ENCODE data around the gene ELFN1.

ELFN1 gene

DNA sequence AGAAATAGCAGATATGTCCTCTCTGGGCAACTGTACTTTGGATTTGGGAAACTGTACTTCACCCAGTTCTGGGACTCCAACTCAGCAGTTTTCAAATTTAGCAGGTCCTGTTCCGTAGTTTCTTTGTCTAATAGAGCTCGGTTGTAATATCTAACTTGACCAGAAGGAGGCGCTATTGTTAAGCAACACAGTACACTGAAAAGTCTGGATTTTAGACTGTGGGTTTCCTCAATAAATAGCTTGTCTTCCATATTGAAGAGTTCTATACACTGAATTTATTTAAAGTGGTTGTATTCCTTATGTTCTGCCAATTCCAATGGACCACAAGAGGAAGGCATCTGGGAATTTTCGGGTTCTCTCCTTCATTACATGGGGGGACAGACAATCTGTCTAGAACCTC lies 39.8 kb downstream of the ELFN1 start:
- TF ChIP-seq CTCF (IDR thresholded peaks at IDR 0.05; ENCODE audit: low read depth, low read length), result peak; percentile 9; the same call in 1 of the 2 replicates
- DNase-seq (ENCODE audit: extremely low read depth, low read depth), result no peak

DNA sequence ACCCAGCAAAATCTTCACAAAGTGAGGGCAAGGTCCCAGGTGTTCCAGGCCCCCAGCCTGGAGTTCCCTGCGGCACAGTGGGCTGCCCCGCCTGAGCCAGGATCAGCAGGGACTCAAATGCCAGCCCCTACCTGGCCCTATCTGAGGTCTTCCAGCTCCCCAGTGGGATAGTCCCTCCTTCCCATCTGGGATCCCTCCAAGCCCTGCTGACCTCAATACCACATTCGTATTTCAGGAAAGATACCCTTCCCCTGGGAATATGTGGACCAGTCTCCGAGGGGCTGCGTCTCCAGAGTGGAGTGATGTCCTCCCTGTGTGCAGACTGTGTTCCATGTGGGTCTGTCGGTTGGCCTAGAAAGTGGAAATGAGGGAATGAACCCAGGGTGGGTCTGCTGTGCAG lies 40.9 kb downstream of the ELFN1 start:
- no peak for DNase-seq (ENCODE audit: extremely low read depth, low read depth)
- TF ChIP-seq CTCF (IDR thresholded peaks at IDR 0.05; ENCODE audit: low read depth, low read length), result no peak

GRCh38 chr7:1712907-1713501 lies 42.9 kb downstream of the ELFN1 start:
- TF ChIP-seq CTCF (IDR thresholded peaks at IDR 0.05; ENCODE audit: low read depth, low read length), result no peak
- no peak for DNase-seq (ENCODE audit: extremely low read depth, low read depth)

DNA sequence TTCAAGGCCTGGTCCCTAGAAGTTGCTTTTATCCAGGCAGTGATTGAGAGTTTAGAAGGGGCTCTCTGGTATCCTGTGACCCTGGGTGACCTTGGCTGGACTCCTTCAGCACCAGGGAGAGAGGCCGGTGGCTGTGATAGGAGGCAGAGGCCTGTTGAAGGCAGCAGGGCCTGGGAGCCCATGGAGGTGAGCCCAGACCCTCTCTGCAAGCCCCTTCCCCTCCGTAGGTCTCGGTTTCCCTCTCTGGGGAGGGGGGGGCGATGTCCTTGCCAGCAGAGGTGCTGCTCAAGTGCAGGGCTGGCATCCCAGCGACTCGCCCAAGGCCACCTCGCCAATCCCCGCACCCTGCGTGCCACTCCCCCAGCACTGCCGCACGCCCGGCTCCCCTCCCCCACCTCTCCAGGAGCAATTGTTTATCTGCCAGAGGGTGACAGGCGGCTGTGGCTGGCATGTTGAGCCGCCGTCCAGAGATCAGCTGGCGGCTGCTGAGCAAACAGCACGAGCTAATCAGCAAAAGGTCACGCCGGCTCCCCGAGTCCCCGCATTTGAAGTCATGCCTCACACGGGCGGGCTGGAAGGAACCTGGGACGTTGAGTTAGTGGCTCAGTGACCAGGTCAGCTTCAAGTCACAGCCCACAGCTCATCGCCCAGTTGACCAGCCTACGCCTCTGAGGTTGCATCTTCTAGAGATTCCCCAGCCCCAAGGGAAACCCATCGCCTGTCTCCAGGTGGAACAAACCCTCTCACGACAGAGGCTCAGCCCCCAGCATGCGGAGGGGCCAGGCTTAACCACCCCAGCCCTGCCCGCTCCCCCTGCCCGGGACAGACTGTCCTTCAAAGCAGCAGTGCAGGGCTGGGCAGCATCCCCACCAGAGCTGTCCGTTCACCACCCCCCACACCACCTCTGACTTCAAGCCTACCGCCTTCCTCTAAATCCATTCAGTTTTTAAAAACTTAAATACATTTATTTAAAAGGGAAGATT lies 43.7 kb downstream of the ELFN1 start:
- no peak for TF ChIP-seq CTCF (IDR thresholded peaks at IDR 0.05; ENCODE audit: low read depth, low read length)
- no peak for DNase-seq (ENCODE audit: extremely low read depth, low read depth)

GRCh38 chr7:1714583-1715330 lies 44.7 kb downstream of the ELFN1 start:
- no peak for DNase-seq (ENCODE audit: extremely low read depth, low read depth)
- no peak for TF ChIP-seq CTCF (IDR thresholded peaks at IDR 0.05; ENCODE audit: low read depth, low read length)

DNA sequence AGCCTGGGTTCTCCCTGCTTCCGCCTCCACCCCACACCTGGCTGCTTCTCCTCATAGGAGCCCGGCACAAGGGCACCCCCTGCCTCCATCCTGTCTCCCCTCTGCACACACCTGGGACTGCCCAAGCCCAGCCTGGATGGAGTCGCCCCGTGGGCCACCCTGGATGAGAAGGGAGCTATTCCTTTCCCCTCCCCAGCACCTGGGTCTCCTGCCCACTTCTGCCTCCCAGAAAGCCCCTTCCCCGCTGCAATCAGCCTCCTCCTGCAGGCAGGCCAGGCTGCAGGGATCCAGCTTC lies 45.2 kb downstream of the ELFN1 start:
- no peak for DNase-seq (ENCODE audit: extremely low read depth, low read depth)
- no peak for TF ChIP-seq CTCF (IDR thresholded peaks at IDR 0.05; ENCODE audit: low read depth, low read length)

GRCh38 chr7:1715671-1716074 lies 45.6 kb downstream of the ELFN1 start:
- no peak for DNase-seq (ENCODE audit: extremely low read depth, low read depth)
- TF ChIP-seq CTCF (IDR thresholded peaks at IDR 0.05; ENCODE audit: low read depth, low read length), result no peak

All from AG09319 (cell line).